Gastroesophageal sphincter (tissue), 3 donors: Measurements from ENCODE around the gene TPBGL.

ENCODE experiments used
- CTCF ChIP-seq, 4 experiments: fragments of 200-600 bp in 2 of 4; fragments of 450-650 bp in 2 of 4; sonication (generic) in 1 of 4; IDR thresholded peaks; one replicate each; pipeline ENCODE4 v1.5.1; 2017 to 2019; ENCODE audit warnings: antibody characterized with exemption in 4 of 4, mild to moderate bottlenecking in 2 of 4, moderate library complexity in 2 of 4
- POLR2A ChIP-seq, 2 donors: fragments of 450-650 bp; IDR thresholded peaks; one replicate each; pipeline ENCODE4 v1.6.1; 2017; ENCODE audit warnings: antibody characterized with exemption in 2 of 2, mild to moderate bottlenecking in 2 of 2, moderate library complexity in 1 of 2
- POLR2AphosphoS5 ChIP-seq: sonication (generic); formaldehyde crosslinking; IDR thresholded peaks from one replicate; pipeline ENCODE4 v1.6.1; 2017; ENCODE audit warnings: antibody characterized with exemption

GRCh38 chr11:75285776-75286360, 45.3 kb downstream of the TPBGL start:
- TF ChIP-seq CTCF (IDR thresholded peaks at IDR 0.05) (no peak), POLR2A (IDR thresholded peaks at IDR 0.05) (no peak), POLR2AphosphoS5 (no peak)
